ENCODE results near the gene C21orf91. TPM values are rescaled to one million over a fixed set of nuclear protein-coding genes. Genes with fewer than 3 reads are reported as not detected.
"Not testable (repeated sequence)": the region's sequence is repeated elsewhere in the genome, so short reads cannot be mapped to it uniquely, and the experiment has no call there.

Gene C21orf91
- total RNA-seq, 1 donor from 2014 or later, result 67.9 TPM

DNA sequence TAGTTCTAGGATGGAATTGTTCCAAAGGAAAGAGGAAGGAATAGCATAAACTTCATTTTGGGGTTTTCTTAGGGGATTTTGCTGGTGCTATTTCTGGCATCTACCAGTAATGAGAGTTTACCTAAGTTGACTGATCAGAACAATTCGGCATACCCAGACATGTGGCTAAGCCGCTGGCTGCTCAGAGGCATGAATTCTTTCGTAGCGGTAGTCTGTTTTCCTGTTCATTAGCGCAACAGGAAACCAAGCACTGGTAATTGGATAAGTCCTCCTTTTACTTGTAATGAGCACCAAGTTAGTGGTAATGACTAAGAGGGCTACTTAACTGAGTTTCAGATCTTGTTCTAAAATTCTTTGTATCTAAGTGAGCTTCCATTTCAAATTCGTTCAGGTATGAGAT lies 38.6 kb downstream of the C21orf91 start:
- intact Hi-C loops (cut with micrococcal nuclease), result loop anchor here (1.0 to 5.0 kb wide), 4 partner anchors 14 to 71 kb away; no protein-coding TSS in a partner anchor

DNA sequence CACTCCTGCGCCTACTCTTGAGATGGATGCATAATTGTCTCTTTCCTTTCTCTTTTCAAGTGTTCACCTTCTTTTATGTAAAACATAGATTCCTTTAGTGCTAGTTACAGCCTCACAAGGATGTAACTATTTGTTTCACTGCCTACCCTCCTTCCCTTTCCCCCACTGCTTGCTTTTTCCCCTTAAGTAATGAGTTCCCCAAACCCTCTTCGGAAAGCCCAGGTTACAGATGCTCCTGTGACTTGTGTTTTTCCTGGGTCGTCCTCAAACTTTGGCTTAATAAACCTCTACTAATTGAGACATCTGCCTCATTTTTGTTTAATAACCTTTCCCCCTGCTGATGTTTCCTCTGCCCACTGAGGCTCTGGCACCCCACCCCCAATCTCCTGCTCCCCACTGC lies 39.2 kb downstream of the C21orf91 start:
- intact Hi-C loops (cut with micrococcal nuclease), result loop anchor here (1.0 to 5.0 kb wide), 4 partner anchors 15 to 71 kb away; no protein-coding TSS in a partner anchor

DNA sequence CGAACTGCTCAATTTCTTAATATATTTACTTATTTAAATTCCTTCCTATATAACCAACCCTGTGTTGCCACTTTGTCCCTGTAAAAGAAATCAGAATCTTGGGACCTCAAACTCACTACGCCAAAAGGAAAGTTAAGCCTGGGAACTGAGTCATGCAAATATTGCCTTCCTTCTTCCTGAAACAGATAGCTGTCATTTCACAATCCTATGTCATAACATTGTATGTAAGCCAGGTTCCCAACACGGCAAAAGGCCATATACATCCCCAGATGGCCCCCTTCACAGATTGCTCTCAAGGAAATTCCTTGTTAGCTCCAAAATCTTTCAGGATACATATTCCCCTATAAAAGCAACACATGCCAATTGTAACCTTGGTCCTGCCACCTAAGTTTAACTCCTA lies 39.7 kb downstream of the C21orf91 start:
- intact Hi-C loops (cut with micrococcal nuclease), result no loop called here

DNA sequence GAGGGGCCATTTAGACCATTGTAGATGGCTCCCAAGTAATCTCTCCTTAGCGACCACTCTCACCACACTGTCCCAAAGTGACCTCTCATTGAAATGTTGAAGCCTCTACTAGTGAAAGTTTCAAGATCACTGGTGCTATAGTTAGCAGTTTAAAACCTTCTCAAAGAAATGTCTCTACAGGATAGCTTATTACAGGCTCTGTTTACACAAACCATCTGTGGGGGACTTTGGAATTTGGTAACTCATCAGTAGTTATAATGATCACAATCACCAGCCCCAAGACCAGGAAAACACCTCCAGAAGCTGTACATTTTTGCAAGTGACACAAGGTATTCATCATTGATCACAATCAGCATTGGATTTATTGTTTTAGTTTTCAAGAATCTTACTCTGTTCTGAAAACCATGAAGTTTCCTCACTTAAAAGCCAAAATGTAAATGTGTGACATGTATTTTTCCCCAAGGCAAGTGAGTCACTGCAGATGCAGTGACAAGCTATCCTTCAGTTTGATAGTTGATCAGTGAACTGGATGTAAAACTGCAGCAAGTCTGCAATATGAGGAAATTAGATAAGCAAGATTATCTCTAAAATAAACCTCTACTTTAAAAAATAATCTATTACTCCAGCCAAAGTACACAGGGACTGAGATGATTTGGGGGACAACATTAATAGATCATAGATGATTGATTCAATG lies 41.9 kb downstream of the C21orf91 start:
- intact Hi-C loops (cut with micrococcal nuclease), result loop anchor here (2.0 kb wide), 1 partner anchor 98 kb away; no protein-coding TSS in a partner anchor

DNA sequence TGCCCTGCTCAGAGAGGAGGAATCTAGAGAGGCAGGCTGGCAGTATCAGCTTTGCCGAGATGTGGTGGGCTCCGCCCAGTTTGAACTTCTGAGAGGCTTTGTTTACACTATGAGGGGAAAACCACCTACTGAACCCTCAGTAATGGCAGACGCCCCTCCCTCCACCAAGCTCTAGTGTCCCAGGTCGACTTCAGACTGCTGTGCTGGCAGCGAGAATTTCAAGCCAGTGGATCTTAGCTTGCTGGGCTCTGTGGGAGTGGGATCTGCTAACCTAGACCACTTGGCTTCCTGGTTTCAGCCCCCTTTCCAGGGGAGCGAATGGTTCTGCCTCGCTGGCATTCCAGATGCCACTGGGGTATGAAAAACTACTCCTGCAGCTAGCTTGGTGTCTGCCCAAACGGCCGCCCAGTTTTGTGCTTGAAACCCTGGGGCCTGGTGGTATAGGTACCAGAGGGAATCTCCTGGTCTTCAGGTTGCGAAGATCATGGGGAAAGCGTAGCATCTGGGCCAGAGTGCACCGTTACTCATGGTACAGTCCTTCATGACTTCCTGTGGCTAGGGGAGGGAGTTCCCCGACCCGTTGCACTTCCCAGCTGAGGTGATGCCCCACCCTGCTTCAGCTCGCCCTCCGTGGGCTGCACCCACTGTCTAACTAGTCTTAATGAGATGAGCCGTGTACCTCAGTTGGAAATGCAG lies 43.6 kb downstream of the C21orf91 start:
- intact Hi-C loops (cut with micrococcal nuclease), result loop anchor here (1.0 to 2.0 kb wide), 2 partner anchors 9 to 97 kb away; no protein-coding TSS in a partner anchor

DNA sequence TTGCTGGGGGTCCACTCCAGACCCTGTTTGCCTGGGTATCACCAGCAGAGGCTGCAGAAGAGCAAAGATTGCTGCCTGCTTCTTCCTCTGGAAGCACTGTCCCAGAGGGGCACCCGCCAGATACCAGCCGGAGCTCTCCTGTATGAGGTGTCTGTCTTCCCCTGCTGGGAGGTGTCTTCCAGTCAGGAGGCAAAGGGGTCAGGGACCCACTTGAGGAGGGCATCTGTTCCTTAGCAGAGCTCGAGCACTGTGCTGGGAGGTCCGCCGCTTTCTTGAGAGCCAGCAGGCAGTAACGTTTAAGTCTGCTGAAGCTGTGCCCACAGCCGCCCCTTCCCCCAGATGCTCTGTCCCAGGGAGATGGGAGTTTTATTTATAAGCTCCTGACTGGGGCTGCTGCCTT lies 44.1 kb downstream of the C21orf91 start:
- intact Hi-C loops (cut with micrococcal nuclease), result not testable (repeated sequence)

DNA sequence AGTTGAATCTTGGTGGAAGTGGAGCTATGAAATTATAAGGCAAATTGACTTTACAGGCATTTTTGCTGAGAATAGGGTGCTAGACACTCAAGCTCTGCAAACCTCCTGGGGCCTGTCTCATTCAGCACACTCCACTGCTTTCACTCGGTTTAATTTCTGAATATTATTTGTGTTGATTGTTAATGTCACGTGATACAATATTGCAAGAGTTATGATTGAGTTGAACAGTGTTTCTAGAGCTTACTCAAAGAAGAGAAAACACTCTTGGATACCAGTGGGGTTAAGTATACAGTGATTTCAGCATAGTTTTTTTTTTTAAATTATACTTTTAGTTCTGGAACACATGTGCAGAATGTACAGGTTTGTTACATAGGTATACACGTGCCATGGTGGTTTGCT lies 49.7 kb downstream of the C21orf91 start:
- intact Hi-C loops (cut with micrococcal nuclease), result no loop called here

DNA sequence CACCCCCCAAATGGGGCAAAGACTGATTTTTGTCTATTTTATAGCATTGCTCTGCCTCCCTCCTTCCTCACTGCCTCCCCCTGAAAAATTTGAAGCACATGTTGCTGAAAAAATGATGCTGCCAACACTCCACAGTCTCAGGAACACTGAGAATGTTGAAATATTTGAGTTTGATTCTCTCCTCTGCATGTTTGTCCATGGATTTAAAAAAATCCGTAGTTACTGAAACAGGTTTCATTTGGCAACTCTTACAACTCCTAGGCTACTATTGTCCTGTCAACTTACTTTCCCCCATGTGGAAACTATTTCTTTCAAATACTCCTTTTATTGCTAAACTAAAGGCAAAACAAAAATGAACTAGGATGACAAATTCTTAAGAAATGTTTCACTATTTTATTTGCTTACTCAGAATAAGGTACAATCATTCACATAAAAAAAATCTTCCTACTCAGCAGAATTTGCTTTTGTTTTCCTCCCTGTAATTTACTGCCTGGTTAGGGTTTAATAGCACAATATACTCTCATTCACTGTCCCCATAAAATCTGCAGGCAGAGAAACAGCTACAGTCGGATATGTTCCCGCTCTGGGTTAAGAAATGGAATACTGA lies 50.2 kb downstream of the C21orf91 start:
- intact Hi-C loops (cut with micrococcal nuclease), result no loop called here

DNA sequence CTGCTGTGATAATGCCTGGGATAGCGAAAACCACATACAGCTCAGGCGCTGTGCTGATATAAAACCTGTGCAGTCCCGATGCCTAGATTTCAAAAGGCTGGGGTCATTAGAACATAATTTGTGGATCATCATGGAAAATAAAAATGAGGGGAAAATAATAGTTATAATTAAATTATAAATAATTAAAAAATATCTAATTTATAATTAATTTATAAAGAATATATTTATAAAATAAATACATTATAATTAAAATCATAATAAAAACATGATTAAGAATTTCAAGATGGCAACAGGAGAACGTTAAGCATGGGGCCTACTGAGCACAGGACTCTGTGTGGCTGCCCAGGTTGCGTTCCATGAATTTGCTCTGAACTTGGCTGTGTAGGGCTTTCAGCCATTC lies 53.9 kb downstream of the C21orf91 start:
- intact Hi-C loops (cut with micrococcal nuclease), result no loop called here

DNA sequence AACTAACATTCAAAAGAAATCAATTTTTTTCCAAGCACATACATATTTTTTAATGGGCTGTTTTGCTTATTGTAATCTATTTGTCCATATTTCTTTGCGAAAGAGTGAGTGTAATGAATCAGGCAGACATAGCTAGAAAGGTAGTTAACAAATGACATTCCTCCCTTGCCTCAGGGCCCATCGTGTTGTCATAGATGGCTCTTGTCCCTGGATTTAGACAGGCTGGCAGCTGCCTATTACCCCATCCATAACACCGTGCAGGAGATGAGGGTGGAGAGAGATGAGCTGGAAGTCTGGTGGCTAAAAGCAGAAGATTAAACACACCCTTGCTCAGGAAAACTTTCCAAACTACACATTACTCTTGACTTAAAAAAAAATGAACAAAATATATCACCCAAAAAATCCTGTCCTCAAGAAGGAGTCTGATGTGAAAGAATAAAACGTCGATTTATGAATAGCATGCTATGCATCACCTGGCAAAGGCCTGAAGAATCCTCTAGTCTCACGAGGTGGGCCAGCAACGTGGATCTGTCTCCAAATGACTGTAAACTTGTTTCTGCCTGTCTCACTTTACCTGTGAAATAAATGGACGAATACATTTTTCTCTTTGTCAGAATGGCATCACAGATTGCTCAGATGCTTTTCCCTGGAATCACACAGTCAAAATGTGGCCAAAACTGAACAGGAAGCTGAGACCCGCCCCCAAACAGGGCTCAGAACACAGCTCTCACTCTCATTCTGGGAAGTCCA lies 55.7 kb downstream of the C21orf91 start:
- intact Hi-C loops (cut with micrococcal nuclease), result no loop called here

DNA sequence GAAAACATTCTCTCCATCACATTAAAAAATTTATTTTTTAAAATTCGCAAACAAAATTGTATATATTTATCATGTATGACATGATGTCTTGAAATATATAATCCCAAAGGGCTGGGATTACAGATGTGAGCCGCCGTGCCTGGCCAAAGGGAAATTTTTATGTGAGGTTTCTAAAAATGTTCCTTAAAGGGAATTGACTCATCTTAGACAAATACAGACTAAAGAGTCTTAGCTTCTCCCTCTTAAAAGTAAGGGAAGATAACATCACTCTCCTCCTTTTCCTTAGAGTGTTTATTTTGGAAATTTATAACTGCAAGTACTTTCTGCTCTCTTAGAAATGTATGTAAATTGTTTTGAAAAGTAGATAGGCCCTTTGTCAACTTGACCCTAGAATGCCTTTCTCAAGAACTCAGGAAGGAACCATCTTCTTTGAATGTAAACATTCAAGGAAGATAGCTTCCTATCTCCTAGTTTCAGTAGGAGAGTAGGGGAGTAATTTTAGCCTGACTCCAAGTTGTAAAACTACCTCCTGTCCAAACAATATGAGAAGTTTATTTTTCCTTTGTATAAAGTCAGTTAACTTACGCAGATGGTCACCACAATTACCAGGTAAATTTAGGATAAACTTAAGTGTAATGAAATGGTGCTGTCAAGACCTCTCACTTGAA lies 59.5 kb downstream of the C21orf91 start:
- intact Hi-C loops (cut with micrococcal nuclease), result no loop called here

DNA sequence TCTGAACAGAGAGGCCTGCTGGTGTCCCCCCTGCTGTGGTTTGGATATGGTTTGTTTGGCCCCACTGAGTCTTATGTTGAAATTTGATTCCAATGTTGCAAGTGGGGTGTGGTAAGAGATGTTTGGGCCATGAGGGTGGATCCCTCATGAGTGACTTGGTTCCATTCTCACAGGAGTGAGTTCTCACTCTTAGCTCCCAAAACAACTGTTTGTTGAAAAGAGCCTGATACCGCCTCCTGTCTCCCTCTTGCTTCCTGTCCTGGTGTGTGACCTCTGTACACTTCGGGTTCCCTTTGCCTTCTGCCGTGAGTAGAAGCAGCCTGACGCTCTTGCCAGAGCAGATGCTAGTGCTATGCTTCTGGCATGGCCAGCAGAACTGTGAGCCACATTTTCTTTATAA lies 60.5 kb downstream of the C21orf91 start:
- intact Hi-C loops (cut with micrococcal nuclease), result no loop called here

DNA sequence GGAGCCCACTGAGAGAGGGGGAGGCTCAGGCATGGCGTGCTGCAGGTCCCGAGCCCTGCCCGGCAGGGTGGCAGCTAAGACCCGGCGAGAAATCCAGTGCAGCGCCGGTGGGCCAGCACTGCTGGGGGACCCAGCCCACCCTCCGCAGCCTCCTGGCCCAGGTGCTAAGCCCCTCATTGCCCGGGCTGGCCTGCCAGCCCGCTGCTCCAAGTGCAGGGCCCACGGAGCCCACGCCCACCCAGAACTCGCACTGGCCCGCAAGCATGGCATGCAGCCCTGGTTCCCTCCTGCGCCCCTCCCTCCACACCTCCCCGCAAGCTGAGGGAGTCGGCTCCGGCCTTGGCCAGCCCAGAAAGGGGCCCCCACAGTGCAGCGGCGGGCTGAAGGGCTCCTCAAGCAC lies 61.5 kb downstream of the C21orf91 start:
- intact Hi-C loops (cut with micrococcal nuclease), result no loop called here

DNA sequence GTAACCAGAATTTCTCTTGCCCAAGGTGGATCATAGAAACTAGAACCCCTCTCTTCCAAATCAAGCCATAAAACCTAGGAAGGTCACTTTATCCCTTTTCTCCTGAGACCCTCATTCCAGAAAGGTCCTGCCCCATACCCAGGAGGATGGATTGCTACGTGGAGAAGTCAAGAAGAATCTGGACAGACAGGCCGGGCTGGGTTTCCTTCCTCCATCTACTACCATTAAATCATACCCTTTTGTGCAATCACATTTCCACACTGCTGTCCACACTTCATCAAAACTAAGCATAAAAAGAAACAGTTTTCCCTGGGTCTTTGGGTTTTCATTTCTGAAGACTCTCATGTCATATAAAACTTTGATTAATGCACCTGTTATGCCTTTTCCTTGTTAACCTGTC lies 65.4 kb downstream of the C21orf91 start:
- intact Hi-C loops (cut with micrococcal nuclease), result no loop called here

DNA sequence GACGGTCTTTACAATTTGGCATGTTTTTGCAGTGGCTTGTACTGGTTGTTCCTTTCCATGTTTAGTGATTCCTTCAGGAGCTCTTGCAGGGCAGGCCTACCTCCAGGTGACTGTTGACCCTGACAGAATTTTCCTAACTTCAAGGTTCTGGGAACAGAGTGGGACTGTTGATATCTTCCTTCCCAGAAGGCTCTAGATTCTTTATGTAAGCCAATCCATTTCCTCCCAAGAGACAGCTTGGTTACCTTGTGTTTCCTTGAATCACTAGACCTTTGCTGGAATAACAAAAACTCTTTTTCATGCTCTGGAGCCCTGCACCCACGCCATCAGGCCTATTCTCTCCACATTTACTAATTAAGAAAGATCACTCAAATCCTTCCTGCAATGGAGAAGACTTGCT lies 67.0 kb downstream of the C21orf91 start:
- intact Hi-C loops (cut with micrococcal nuclease), result no loop called here

DNA sequence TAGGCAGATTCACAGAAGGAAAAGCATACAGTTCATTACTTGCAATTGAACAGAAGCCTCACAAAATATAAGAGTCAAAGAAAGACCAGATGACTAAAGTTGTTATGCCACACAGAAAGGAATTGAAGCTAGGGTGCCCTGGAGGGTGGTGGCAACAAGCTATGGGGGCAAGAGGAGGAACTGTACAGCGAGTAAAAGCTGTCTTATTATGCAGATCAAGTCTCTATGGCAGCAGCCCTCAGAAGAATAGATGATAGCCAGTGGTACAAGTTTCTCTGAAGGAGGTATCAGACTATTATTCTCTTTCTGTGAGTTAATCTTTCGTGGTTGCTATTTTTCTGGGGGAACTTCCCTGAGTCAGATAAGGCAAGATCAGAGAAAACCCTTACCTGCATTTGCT lies 72.2 kb downstream of the C21orf91 start:
- intact Hi-C loops (cut with micrococcal nuclease), result loop anchor here (5.0 kb wide), 1 partner anchor 150 kb away; no protein-coding TSS in a partner anchor

DNA sequence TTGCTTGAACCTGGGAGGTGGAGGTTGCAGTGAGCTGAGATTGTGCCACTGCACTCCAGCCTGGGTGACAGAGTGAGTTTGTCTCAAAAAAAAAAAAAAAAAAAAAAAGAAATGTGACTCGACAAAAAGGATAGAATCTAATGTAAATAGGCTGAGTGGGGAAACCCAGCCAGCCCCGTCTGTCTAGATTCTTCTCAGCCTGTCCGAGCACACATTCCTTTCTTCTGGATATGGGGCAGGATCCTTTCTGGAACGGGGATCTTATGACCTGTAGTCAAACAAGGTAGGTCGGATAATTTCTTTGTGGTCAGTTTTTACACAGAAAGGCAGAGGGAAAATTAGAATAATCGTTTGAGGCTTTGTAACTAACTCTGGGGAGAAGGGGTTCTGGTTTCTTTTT lies 74.1 kb downstream of the C21orf91 start:
- intact Hi-C loops (cut with micrococcal nuclease), result loop anchor here (5.0 kb wide), 1 partner anchor 152 kb away; no protein-coding TSS in a partner anchor

DNA sequence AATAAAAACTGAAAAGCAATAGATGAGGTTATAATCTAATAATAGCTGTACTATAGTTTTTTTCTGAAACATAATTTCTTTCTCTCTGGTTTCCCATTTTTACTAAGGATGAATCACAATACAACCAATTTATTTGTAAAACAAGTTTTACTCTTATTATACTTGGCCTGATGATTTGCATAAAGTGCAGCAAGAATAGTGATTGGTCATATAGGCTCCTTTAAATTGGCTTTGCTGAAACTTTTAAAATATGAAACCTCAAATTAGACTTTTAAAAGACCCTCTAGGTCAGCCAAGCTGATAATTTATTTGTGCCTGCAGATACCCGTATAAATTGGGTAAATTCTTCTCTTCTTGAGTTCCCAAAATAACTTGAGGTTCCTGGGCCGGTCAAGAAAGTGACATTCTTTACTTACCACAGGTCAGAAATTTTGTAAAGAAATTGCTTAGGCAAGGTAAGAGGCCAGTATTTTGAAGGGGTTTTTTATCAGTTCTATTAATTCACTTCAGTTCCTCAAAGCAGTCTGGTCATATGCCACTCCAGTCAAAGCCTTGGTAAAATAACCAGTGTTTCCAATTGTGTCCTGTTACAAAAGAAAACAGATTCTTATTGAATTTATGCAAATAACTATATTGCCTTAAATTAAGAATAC lies 76.1 kb downstream of the C21orf91 start:
- intact Hi-C loops (cut with micrococcal nuclease), result no loop called here

DNA sequence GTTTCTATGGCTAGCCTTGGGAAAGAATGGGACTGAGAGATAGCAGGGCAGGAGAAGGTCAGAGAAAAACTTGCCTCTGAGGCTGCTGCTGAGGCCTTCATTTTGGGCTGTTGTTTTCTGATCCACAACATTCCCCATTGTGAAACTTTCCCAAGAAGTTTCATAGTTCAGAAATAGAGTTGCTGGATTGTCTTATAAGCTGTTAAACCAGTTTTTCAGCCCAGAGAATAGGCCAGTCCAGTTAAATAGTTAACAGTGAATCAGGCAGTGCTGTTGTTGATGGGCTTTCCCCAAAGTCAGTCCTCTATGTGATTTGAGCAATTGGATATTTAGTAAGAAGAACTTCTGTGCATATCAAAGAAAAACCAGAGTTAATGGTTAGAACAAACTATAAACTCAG lies 77.0 kb downstream of the C21orf91 start:
- intact Hi-C loops (cut with micrococcal nuclease), result no loop called here
